Muscle of leg (tissue), 11 donors: Measurements from ENCODE around the gene CELA3A. TPM values are rescaled to one million over a fixed set of nuclear protein-coding genes. Genes with fewer than 3 reads are reported as not detected.

Experiments
- DNase-seq: peaks from one replicate; pipeline ENCODE4 v3.0.0; 2013
- H3K27ac ChIP-seq: one replicate; pipeline ENCODE4 v1.5.1; 2013; ENCODE audit warnings: mild to moderate bottlenecking, low read length, control low read depth
- H3K27me3 ChIP-seq: one replicate; pipeline ENCODE4 v1.6.1; 2013; ENCODE audit warnings: low read length; ENCODE audit not compliant: control insufficient read depth, insufficient read depth
- H3K36me3 ChIP-seq: one replicate; pipeline ENCODE4 v1.6.1; 2013; ENCODE audit warnings: low read length; ENCODE audit not compliant: control insufficient read depth, insufficient read depth
- H3K4me1 ChIP-seq: one replicate; pipeline ENCODE4 v1.6.1; 2013; ENCODE audit warnings: low read length; ENCODE audit not compliant: control insufficient read depth, insufficient read depth
- H3K4me3 ChIP-seq: one replicate; pipeline ENCODE4 v1.5.1; 2013; ENCODE audit warnings: low read length, control low read depth
- H3K9me3 ChIP-seq: replicated peaks from 2 replicates; pipeline ENCODE4 v1.6.1; 2013; ENCODE audit warnings: low read depth, low read length; ENCODE audit not compliant: control insufficient read depth
- WGBS: methylation state at CpG from one replicate; pipeline ENCODE4 v1.1.5; 2013; ENCODE audit warnings: missing lambda C conversion rate; ENCODE audit not compliant: insufficient coverage; 5-methylcytosine and 5-hydroxymethylcytosine counted together
- polyA plus RNA-seq, 8 donors: library from polyadenylated mRNA; unstranded; fragments of 120-200 nt; gene quantifications; one replicate each; pipeline versions ENCODE4 v1.2.1 to v1.2.3, GENCODE V29; 2013; ENCODE audit warnings: inconsistent platforms in 1 of 8, low replicate concordance in 1 of 8; ENCODE audit not compliant: insufficient read length in 8 of 8, insufficient read depth in 1 of 8
- total RNA-seq: library from RNA; stranded (reverse); fragments of 120-200 nt; gene quantifications from one replicate; pipeline ENCODE4 v1.2.4, GENCODE V29; 2013

CELA3A gene
- total and polyA plus RNA-seq, 9 donors: 0.21 to 1.2 (median 0.79) TPM; not detected in 5

DNA sequence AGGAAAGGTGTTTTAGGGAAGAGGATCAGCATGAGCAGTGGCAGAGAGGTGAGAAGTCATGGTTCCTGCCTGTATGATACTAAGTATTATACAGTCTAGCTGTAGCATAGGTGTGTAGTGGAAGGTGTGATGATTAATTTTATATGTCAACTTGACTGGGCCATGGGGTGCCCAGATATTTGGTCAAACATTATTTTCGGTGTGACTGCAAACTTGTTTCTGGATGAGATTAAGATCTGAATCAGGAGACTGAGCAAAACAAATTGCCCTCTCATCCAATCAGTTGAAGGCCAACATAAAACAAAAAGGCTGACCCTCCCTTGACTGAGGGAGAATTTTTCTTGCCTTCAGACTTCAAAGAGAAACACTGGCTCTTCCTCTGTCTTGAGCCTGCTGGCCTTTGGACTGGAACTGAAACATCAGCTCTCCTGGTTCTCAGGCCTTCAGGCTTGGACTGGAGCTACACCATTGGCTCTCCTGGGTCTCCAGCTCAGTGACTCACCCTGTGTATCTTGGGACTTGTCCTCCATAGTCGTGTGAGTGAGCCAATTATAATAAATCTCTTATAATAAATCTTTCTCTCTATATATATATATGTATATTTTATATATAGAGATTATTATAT is 44.3 kb downstream of the CELA3A start:
- WGBS: no CpG with 5 or more reads among the region's 2 CpGs
- no peak overlapping the region for H3K4me3 ChIP-seq
- DNase-seq: no peak

DNA sequence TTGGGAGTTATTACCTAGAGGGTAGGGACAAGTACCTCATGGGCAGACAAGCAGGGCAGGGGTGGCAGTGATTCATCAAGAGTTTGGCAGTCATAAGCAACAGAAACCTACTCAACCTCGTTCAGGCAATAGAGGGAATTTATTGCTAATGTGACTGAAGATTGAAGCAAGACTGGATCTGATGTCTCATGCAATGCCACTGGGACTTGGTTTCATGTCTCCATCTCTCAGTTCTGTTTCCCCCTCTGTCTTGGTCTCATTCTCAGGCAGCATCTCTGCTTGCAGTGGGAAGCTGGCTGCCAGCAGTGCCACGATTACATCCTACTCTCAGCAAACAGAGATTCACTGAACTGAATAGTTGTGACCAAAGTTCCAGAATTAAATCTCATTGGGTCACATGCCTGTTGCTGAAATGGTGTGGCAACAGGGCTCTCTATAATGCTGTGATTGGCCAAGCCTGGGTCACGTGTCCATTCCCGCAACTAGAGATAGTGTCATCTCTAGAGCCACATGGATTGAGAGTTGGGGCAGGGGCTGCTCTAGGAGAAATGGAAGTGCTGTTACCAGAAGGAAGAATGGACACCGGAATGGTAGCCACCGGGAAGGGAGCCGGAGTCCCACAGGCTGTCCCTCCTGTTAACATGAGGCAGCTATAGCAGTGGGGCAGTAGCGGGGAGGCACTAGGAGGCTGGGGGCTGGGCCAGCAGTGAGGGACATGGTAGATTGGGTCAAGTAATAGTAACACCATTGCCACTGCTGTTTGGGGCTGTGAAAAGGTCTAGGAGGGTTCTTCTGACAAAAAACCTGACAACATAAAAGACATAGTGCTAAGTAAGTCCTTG is 47.1 kb downstream of the CELA3A start:
- Histone ChIP-seq H3K36me3 (no peaks in the 10 kb centered on the region), H3K4me3 (no peak overlapping the region), H3K9me3 (peaks cover 5% of the 10 kb centered on the region), H3K27me3 (no peaks in the 10 kb centered on the region), H3K4me1 (peaks cover 3% of the 10 kb centered on the region), H3K27ac (no peak overlapping the region)
- WGBS: 69% methylated on average over 8 of the region's 8 CpGs
- no peak for DNase-seq

More for the DNA sequence above, 44.3 kb downstream of the CELA3A start:
- Histone ChIP-seq H3K4me1 (no peaks in the 10 kb centered on the region), H3K9me3 (peaks cover 5% of the 10 kb centered on the region), H3K27ac (no peak overlapping the region), H3K36me3 (no peaks in the 10 kb centered on the region), H3K27me3 (no peaks in the 10 kb centered on the region)

DNA sequence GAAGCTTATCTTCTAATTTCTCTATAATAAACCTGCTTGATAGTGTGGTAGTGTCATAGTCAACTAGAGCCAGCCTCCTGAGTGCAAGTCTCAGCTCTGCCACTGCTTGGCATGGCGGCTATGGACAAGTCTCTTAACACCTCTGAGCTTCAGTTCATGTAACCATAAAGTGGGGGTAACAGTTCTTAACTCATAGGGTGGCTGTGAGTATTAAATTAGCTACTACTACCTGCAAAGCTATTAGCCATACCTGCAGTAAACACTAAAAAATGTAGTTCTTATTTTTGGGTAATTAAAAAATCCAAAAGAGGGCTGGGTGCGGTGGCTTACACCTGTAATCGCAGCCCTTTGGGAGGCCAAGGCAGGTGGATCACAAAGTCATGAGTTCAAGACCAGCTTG is 48.9 kb downstream of the CELA3A start:
- Histone ChIP-seq H3K4me3 (no peak overlapping the region), H3K27ac (no peak overlapping the region)

DNA sequence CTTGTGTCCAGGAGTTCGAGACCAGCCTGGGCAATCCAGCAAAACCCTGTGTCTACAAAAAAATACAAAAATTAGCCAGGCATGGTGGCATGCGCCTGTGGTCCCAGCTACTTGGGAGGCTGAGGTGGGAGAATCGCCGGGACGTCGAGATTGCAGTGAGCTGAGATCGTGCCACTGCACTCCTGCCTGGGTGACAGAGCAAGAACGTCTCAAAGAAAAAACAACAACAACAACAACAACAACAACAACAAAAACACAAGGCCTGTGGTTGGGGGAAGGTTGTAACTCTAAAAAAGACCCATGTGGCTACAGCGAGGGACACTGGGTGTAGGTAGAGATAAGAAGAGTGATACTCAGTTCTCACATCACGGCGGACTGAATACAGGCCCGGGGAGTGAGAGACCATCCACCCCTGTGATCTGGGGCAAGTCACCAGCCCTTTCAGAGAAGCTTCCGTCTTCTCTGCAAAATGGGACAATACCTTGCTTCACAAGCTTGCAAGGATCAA is 50.2 kb downstream of the CELA3A start:
- no peak for DNase-seq
- no peaks in the 10 kb centered on the region for H3K27me3 ChIP-seq
- no peak overlapping the region for H3K27ac ChIP-seq

More for the DNA sequence above, 48.9 kb downstream of the CELA3A start:
- no peak for DNase-seq
- Histone ChIP-seq H3K4me1 (peaks cover 6% of the 10 kb centered on the region), H3K27me3 (no peaks in the 10 kb centered on the region), H3K36me3 (no peaks in the 10 kb centered on the region), H3K9me3 (peaks cover 5% of the 10 kb centered on the region)
- no CpG with 5 or more reads among the region's 3 CpGs for WGBS

DNA sequence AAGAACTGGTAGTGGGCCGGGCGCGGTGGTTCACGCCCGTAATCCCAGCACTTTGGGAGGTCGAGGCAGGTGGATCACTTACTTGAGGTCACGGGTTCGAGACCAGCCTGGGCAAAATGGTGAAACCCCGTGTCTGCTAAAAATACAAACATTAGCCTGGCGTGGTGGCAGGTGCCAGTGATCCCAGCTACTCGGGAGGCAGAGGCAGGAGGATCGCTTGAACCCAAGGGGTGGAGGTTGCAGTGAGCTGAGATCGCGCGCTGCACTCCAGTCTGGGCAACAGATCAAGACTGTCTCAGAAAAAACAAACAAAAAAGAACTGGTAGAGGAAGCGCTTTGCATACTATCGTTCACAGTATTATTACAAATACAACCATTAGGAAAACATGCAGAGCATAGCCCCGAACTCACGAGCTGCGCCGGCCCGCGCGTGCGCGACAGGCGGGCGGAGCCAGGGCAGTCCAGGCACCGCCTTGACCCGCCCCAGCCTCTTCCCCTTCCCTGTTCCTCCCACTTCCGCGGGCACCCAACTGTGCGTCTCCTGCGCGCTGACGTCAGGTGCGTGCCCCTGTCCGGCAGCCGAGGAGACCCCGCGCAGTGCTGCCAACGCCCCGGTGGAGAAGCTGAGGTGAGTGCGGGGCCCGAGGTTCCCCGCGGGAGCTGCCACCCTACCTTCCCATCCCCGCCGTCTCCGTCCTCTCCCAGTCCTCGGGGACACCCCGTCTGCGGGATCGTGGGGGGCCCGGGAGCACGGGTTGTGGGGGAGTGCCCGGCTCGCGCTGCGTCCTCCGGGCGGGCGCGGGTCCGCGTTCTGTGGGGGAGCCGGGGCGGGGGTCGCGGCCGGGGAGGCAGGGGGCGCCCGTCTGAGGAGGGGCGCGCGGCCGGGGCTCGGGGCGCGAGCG is 50.9 kb downstream of the CELA3A start, which contains the start of gene CDC42:
Gene CDC42, plus strand, starts transcription at position 595 of the 902 bp plus-strand sequence. CDS start 25,770 bp downstream, outside the sequence.
- 20% methylated on average over 52 of the region's 81 CpGs for WGBS
- peak within 1 kb of the TSS; percentile 91 for H3K4me3 ChIP-seq
- H3K9me3 ChIP-seq: no peaks in the 10 kb centered on the region
- peak within 1 kb of the TSS; percentile 97 for H3K27ac ChIP-seq
- peak; percentile 99 for DNase-seq
- peaks cover 13% of the 10 kb centered on the region for H3K4me1 ChIP-seq
- H3K36me3 ChIP-seq: peaks cover 9% of the 10 kb centered on the region
- no peaks in the 10 kb centered on the region for H3K27me3 ChIP-seq

More for the DNA sequence above, 50.2 kb downstream of the CELA3A start:
- Histone ChIP-seq H3K9me3 (no peaks in the 10 kb centered on the region), H3K36me3 (peaks cover 3% of the 10 kb centered on the region), H3K4me3 (no peak overlapping the region), H3K4me1 (peaks cover 13% of the 10 kb centered on the region)
- WGBS: 91% methylated on average over 5 of the region's 13 CpGs

DNA sequence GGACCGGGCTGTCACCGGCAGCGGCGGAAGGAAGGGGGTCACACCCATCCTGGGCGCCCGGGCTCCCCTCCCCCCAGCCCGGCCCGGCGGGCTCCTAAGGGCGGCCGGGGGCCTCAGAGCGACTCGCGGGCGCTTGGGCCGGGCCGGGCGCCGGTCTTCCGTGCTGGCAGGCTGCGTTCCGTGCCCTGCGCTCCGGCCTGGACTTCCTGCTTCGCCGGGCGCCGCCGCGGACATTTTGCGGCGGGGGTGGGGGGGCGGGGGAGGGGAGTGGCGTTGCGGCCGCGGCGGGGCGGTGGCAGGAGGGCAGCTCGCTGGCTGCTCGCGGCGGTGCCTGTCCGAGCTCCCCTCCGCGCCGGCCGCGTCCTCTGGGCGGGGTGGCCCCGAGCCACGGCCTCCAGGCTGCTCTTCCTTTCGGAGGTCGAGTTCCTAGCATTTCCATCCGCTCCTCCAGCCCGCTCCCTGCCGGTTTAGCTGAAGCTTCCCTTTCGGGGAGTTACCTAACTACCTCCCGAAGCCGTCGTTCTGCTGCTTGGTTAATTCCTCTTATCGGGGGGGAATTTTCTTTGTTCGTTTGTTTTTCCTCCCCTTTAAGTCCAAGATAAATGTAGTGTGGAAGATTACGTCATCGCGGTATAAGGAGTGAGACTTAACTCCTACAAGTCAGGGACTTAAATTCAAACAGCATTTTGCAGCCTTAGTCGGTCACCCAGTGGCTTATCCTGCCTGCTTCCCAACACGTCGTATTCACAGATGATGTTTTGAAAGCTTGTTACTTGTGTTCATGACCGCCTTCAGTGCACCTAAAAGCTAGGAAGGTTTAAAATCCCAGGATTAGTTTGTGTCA is 51.8 kb downstream of the CELA3A start:
- Histone ChIP-seq H3K27ac (peak overlapping the region; percentile 97), H3K27me3 (no peaks in the 10 kb centered on the region), H3K9me3 (no peaks in the 10 kb centered on the region), H3K4me1 (peaks cover 13% of the 10 kb centered on the region), H3K4me3 (peak overlapping the region; percentile 91), H3K36me3 (peaks cover 14% of the 10 kb centered on the region)
- peak; percentile 81 for DNase-seq
- 0% methylated on average over 24 of the region's 70 CpGs for whole genome bisulfite sequencing

DNA sequence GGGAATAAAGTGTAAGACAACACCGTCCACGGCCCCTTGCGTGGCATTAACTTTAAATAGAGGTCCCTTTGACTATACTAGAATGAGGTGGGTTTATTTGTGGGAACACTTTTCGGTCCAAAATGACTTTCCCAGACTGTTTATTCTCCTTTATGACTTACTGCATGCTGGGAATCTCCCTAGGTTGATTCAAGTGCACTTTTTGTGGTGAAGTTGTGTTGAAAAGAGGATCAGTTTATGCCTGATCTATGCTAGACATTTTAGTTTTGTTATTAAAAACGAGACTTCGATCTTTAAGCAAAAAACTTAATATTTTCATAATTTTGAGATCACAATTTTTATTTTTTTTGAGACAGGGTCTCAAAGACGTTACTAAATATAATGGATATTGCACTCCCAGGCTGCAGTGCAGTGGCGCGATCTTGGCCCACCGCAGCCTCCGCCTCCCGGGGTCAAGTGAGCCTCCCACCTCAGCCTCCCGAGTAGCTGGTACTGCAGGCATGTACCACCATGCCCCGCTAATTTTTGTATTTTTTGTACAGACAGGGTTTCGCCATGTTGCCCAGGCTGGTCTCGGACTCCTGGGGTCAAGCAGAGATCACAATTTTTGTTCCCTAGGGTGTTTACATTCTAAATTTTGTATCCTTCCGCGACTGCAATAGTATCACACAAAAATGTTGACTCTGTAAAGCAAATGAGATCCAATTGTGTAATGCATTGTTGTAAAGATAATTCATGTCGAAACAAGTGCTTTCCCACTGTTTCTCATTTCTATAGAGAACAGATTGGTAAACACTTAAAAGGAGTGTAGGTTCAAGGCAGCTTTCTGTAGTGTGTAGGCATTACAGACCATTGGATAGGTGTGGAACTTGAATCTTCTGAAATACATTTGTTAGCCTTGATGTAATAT is 52.7 kb downstream of the CELA3A start:
- 61% methylated on average over 10 of the region's 19 CpGs for WGBS
- Histone ChIP-seq H3K4me1 (peaks cover 13% of the 10 kb centered on the region), H3K36me3 (peaks cover 22% of the 10 kb centered on the region)

DNA sequence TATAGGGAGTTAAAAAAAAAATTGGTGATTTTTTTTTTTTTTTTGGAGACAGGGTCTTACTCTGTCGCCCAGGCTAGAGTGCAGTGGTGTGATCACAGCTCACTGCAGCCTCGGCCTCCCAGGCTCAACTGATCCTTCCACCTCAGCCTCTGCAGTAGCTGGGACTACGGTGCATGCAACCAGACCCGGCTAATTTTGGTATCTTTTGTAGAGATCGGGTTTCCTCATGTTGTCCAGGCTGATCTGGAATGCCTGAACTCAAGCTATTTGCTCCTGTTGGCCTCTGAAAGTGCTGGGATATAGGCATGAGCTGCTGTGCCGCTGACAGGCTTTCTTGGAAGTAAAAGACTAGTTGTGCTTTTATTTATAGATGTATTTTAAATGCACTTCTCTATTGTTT is 54.0 kb downstream of the CELA3A start:
- Histone ChIP-seq H3K27me3 (no peaks in the 10 kb centered on the region), H3K4me1 (peaks cover 13% of the 10 kb centered on the region), H3K4me3 (no peak overlapping the region), H3K9me3 (no peaks in the 10 kb centered on the region), H3K36me3 (peaks cover 22% of the 10 kb centered on the region), H3K27ac (no peak overlapping the region)
- WGBS: 69% methylated on average over 3 of the region's 6 CpGs
- peak; percentile 15 for DNase-seq

More for the DNA sequence above, 52.7 kb downstream of the CELA3A start:
- Histone ChIP-seq H3K4me3 (peak overlapping the region; percentile 91), H3K27me3 (no peaks in the 10 kb centered on the region), H3K9me3 (no peaks in the 10 kb centered on the region), H3K27ac (peak overlapping the region; percentile 97)
- no peak for DNase-seq
